ENCODE results near the gene RBBP6. TPM values are rescaled to one million over a fixed set of nuclear protein-coding genes. Genes with fewer than 3 reads are reported as not detected.

RBBP6 gene
- total RNA-seq (2014; rRNA removed): 38.4 and 59.0 TPM in 2 replicates
- percentile 92 among the genes with signal in this experiment for Bru-seq, nascent RNA
- BruChase-seq, experiment 1, labeled RNA remaining after a 6-hour chase: percentile 91 among the genes with signal in this experiment
- percentile 95 among the genes with signal in this experiment for BruChase-seq, experiment 2, labeled RNA remaining after a 2-hour chase
- long read RNA-seq, full-length matches to known transcripts: 4 of 67 reads
- long read RNA-seq, partial matches to known transcripts: 47 of 67 reads
- long read RNA-seq, other reads (novel, unspliced or antisense): 16 of 67 reads

GRCh38 chr16:24539295-24539849 lies at the start of gene RBBP6:
Gene RBBP6 (plus strand): TSS chr16:24539566. CDS start chr16:24540627, 1,061 bp downstream.
- CTCF ChIA-PET: interaction anchor here (1.1 kb wide), 1 partner anchor 22 kb away, joined by 5 read pairs; no protein-coding TSS in a partner anchor
- no TSS peak for BruUV-seq (replicated peaks)
- Histone ChIP-seq H3K79me2 (ENCODE audit: low read length) (peaks cover 50% of the 10 kb centered on the region), H2AFZ (ENCODE audit: low read length) (peak within 1 kb of the TSS; percentile 91), H3K27ac (ENCODE audit: low read length) (peak within 1 kb of the TSS; percentile 88), H3K36me3 (ENCODE audit: low read depth, low read length) (peaks cover 17% of the 10 kb centered on the region), H3K27me3 (ENCODE audit: low read length) (no peaks in the 10 kb centered on the region), H3K9ac (ENCODE audit: low read length) (peak within 1 kb of the TSS; percentile 100), H3K4me1 (ENCODE audit: insufficient read depth, low read length) (peaks cover 37% of the 10 kb centered on the region), H3K4me3 (ENCODE audit: low read length) (peak within 1 kb of the TSS; percentile 94), H3K4me2 (ENCODE audit: low read length) (peak within 1 kb of the TSS; percentile 82), H3K9me2 (replicated peaks; ENCODE audit: low read length) (no peaks in the 10 kb centered on the region), H3F3A (ENCODE audit: low read length, unreplicated experiment) (no peaks in the 10 kb centered on the region), H4K20me1 (ENCODE audit: low read length) (peaks cover 46% of the 10 kb centered on the region), H3K9me3 (ENCODE audit: low read length) (no peaks in the 10 kb centered on the region)
- intact Hi-C loops (cut with micrococcal nuclease): loop anchor here (1.0 to 10.0 kb wide), 2 partner anchors 13 to 505 kb away; no protein-coding TSS in a partner anchor
- POLR2A ChIA-PET (ENCODE audit: unreplicated experiment): interaction anchor here (0.6 kb wide), 1 partner anchor 13 kb away, joined by 3 read pairs; no protein-coding TSS in a partner anchor
- TF ChIP-seq CTCF (conservative IDR thresholded peaks at IDR 0.05; ENCODE audit: low read depth, low read length): peak; percentile 46
- TF ChIP-seq EZH2 (IDR thresholded peaks at IDR 0.05; ENCODE audit: low read length, unreplicated experiment): no peak
- DNase-seq (peak; percentile 94), ATAC-seq (peak; percentile 71)

- BruUV-seq (replicated peaks): no TSS peak
- Histone ChIP-seq H3K9me2 (replicated peaks; ENCODE audit: low read length) (no peaks in the 10 kb centered on the region), H3K9ac (ENCODE audit: low read length) (no peak overlapping the region), H3K27me3 (ENCODE audit: low read length) (peaks cover 21% of the 10 kb centered on the region), H3K79me2 (ENCODE audit: low read length) (no peaks in the 10 kb centered on the region), H3K36me3 (ENCODE audit: low read depth, low read length) (no peaks in the 10 kb centered on the region), H2AFZ (ENCODE audit: low read length) (no peak overlapping the region), H3K4me3 (ENCODE audit: low read length) (no peak overlapping the region), H3K9me3 (ENCODE audit: low read length) (no peaks in the 10 kb centered on the region), H3K27ac (ENCODE audit: low read length) (no peak overlapping the region), H3K4me1 (ENCODE audit: insufficient read depth, low read length) (no peaks in the 10 kb centered on the region; the same call in 1 of the 2 replicates), H3F3A (ENCODE audit: low read length, unreplicated experiment) (no peaks in the 10 kb centered on the region), H3K4me2 (ENCODE audit: low read length) (no peak overlapping the region), H4K20me1 (ENCODE audit: low read length) (no peaks in the 10 kb centered on the region)
- no peak for TF ChIP-seq CTCF (conservative IDR thresholded peaks at IDR 0.05; ENCODE audit: low read depth, low read length)
- TF ChIP-seq EZH2 (IDR thresholded peaks at IDR 0.05; ENCODE audit: low read length, unreplicated experiment): no peak
- TF ChIP-seq EZH2phosphoT487 (IDR thresholded peaks at IDR 0.05; ENCODE audit: borderline replicate concordance, low read length): no peak
- CTCF ChIA-PET: no interaction called here
- POLR2A ChIA-PET (ENCODE audit: unreplicated experiment): interaction anchor here (0.6 kb wide), 1 partner anchor 19 kb away, joined by 13 read pairs; no protein-coding TSS in a partner anchor
- no peak for DNase-seq
- ATAC-seq: no peak
- intact Hi-C loops (cut with micrococcal nuclease): no loop called here
Observed at GRCh38 chr16:24490866-24491265, 48.5 kb upstream of the RBBP6 start.

GRCh38 chr16:24491731-24492130 lies 47.6 kb upstream of the RBBP6 start:
- BruUV-seq (replicated peaks): no TSS peak
- no peak for ATAC-seq

More at GRCh38 chr16:24491731-24492130, 47.6 kb upstream of the RBBP6 start:
- H3K27ac ChIP-seq (ENCODE audit: low read length): no peak overlapping the region
- ChIA-PET POLR2A (ENCODE audit: unreplicated experiment) (no interaction called here), CTCF (interaction anchor here (0.6 kb wide), 1 partner anchor 82 kb away, joined by 3 read pairs; no protein-coding TSS in a partner anchor)
- H3K4me1 ChIP-seq (ENCODE audit: insufficient read depth, low read length): no peaks in the 10 kb centered on the region; the same call in 1 of the 2 replicates
- no peaks in the 10 kb centered on the region for H4K20me1 ChIP-seq (ENCODE audit: low read length)
- TF ChIP-seq CTCF (conservative IDR thresholded peaks at IDR 0.05; ENCODE audit: low read depth, low read length) (no peak), EZH2 (IDR thresholded peaks at IDR 0.05; ENCODE audit: low read length, unreplicated experiment) (no peak), EZH2phosphoT487 (IDR thresholded peaks at IDR 0.05; ENCODE audit: borderline replicate concordance, low read length) (no peak)
- H3K9ac ChIP-seq (ENCODE audit: low read length): no peak overlapping the region
- H3F3A ChIP-seq (ENCODE audit: low read length, unreplicated experiment): no peaks in the 10 kb centered on the region
- no peaks in the 10 kb centered on the region for H3K9me2 ChIP-seq (replicated peaks; ENCODE audit: low read length)
- peaks cover 14% of the 10 kb centered on the region; the same call in 1 of the 2 replicates for H3K27me3 ChIP-seq (ENCODE audit: low read length)
- H3K79me2 ChIP-seq (ENCODE audit: low read length): no peaks in the 10 kb centered on the region
- no peak for DNase-seq
- H3K36me3 ChIP-seq (ENCODE audit: low read depth, low read length): no peaks in the 10 kb centered on the region
- intact Hi-C loops (cut with micrococcal nuclease): no loop called here
- H2AFZ ChIP-seq (ENCODE audit: low read length): no peak overlapping the region
- no peaks in the 10 kb centered on the region for H3K9me3 ChIP-seq (ENCODE audit: low read length)
- no peak overlapping the region for H3K4me3 ChIP-seq (ENCODE audit: low read length)
- H3K4me2 ChIP-seq (ENCODE audit: low read length): no peak overlapping the region

Measured in PC-3 (cell line).